Fibroblast of the aortic adventitia (primary cell): ENCODE results near the gene SNX14. TPM values are rescaled to one million over a fixed set of nuclear protein-coding genes. Genes with fewer than 3 reads are reported as not detected.
"Not testable (repeated sequence)": the region's sequence is repeated elsewhere in the genome, so short reads cannot be mapped to it uniquely, and the experiment has no call there.

Experiments used
- DNase-seq: peaks from one replicate; pipeline ENCODE4 v3.0.0-alpha.2; 2010; ENCODE audit warnings: low read depth
- H3K4me3 ChIP-seq: 2 replicates; pipeline ENCODE4 v1.5.1; 2011; ENCODE audit warnings: low read depth, mild to moderate bottlenecking, control low read depth, low read length, moderate library complexity
- CTCF ChIP-seq: IDR thresholded peaks from 2 replicates; pipeline ENCODE4 v1.5.1; 2011; ENCODE audit warnings: mild to moderate bottlenecking, low read length, control low read depth, inconsistent platforms; ENCODE audit not compliant: insufficient read depth
- total RNA-seq: library from RNA; depleted of rRNA; stranded (reverse); fragments of >200 nt; gene quantifications from 2 replicates; pipeline ENCODE4 v1.2.3, GENCODE V29; 2012; ENCODE audit warnings: low replicate concordance

Gene SNX14
- total RNA-seq, 1 donor, result 99.1 TPM

- no peak overlapping the region for H3K4me3 ChIP-seq
- no peak for DNase-seq
- no peak for TF ChIP-seq CTCF
Measured at GRCh38 chr6:85637579-85637978, 43.9 kb upstream of the SNX14 start.

- no peak overlapping the region for H3K4me3 ChIP-seq
- no peak for TF ChIP-seq CTCF
- no peak for DNase-seq
Measured at GRCh38 chr6:85632164-85632942, 38.7 kb upstream of the SNX14 start.

GRCh38 chr6:85631117-85631516 is 37.5 kb upstream of the SNX14 start:
- DNase-seq, H3K4me3 ChIP-seq: not testable (repeated sequence)

GRCh38 chr6:85628353-85628752 is 34.7 kb upstream of the SNX14 start:
- H3K4me3 ChIP-seq, result no peak overlapping the region
- no peak for TF ChIP-seq CTCF
- no peak for DNase-seq

- no peak for TF ChIP-seq CTCF
- H3K4me3 ChIP-seq, result no peak overlapping the region
- no peak for DNase-seq
Measured at GRCh38 chr6:85620308-85620707, 26.6 kb upstream of the SNX14 start.

- no peak overlapping the region for H3K4me3 ChIP-seq
- DNase-seq, result no peak
- no peak for TF ChIP-seq CTCF
Measured at GRCh38 chr6:85614780-85615179, 21.1 kb upstream of the SNX14 start.

GRCh38 chr6:85612690-85613474 is 19.2 kb upstream of the SNX14 start:
- no peak for DNase-seq
- TF ChIP-seq CTCF, result no peak

More at GRCh38 chr6:85612690-85613474, 19.2 kb upstream of the SNX14 start:
- no peak overlapping the region for H3K4me3 ChIP-seq
